Measurements from ENCODE around the gene EMC7.
"Not testable (repeated sequence)": the region's sequence is repeated elsewhere in the genome, so short reads cannot be mapped to it uniquely, and the experiment has no call there.

Gene EMC7

GRCh38 chr15:34101366-34102174 lies at the start of gene EMC7, which contains the start of gene PGBD4:
EMC7 (minus strand) TSS chr15:34101862; CDS start chr15:34101839, 23 bp downstream.
PGBD4 (plus strand) TSS chr15:34102083; CDS start chr15:34102532, 449 bp downstream.
- Mint-ChIP-seq H3K36me3 (ENCODE audit: low read depth) (peaks cover 22% of the 10 kb centered on the region), H3K4me1 (ENCODE audit: low read depth) (peaks cover 28% of the 10 kb centered on the region), H3K27ac (peak within 1 kb of the TSS; percentile 97), H3K4me3 (peak within 1 kb of the TSS; percentile 99), H3K27me3 (ENCODE audit: low read depth) (no peaks in the 10 kb centered on the region), H3K9me3 (no peaks in the 10 kb centered on the region)

- Mint-ChIP-seq H3K4me1 (ENCODE audit: low read depth) (no peaks in the 10 kb centered on the region), H3K9me3 (no peaks in the 10 kb centered on the region), H3K27me3 (ENCODE audit: low read depth) (no peaks in the 10 kb centered on the region), H3K4me3 (no peak overlapping the region), H3K27ac (no peak overlapping the region), H3K36me3 (ENCODE audit: low read depth) (peaks cover 31% of the 10 kb centered on the region)
Measured at GRCh38 chr15:34147371-34148140, 45.9 kb upstream of the EMC7 start.

DNA sequence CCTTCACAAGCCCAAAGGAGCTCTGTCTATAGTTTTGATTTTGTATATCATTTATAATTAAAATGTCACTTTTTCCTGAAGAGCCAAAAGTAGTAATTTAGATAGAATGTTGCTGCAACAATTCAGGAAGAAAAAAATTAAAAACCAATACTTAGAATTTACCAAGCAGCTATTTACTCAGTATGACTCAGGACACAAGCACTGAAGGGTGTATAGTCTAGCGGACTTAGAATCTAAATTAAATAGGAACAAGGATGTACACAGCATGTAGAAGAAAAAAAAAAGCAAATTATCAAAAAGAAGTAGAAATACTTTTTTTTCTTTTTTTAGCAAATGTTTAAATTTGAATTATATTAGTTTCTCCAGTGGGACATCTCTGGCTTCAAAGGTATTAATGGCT lies 31.8 kb upstream of the EMC7 start:
- H3K36me3 Mint-ChIP-seq (ENCODE audit: low read depth): peaks cover 2% of the 10 kb centered on the region
- no peaks in the 10 kb centered on the region for H3K4me1 Mint-ChIP-seq (ENCODE audit: low read depth)
- H3K27ac Mint-ChIP-seq: no peak overlapping the region
- no peaks in the 10 kb centered on the region for H3K27me3 Mint-ChIP-seq (ENCODE audit: low read depth)
- H3K4me3 Mint-ChIP-seq: no peak overlapping the region
- H3K9me3 Mint-ChIP-seq: no peaks in the 10 kb centered on the region

GRCh38 chr15:34132881-34133280 lies 31.2 kb upstream of the EMC7 start:
- Mint-ChIP-seq H3K27me3 (ENCODE audit: low read depth) (no peaks in the 10 kb centered on the region), H3K4me1 (ENCODE audit: low read depth) (no peaks in the 10 kb centered on the region), H3K27ac (no peak overlapping the region), H3K4me3 (no peak overlapping the region), H3K9me3 (no peaks in the 10 kb centered on the region), H3K36me3 (ENCODE audit: low read depth) (peaks cover 2% of the 10 kb centered on the region)

DNA sequence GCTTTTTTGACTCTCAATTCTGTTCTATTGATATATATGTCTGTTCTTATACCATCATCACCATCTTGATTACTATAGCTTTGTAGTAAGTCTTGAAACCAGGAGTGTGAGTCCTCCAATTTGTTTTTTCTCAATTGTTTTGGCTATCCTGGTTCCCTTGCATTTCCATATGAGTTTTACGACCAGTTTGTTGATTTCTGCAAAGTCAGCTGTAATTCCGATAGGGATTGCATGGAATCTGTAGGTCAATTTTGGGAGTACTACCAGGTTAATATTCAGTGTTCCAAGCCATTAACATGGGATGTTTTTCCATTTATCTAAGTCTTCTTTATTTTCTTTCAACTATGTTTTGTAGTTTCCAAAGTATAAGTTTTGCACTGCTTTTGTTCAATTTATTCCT lies 27.2 kb upstream of the EMC7 start:
- H3K4me3 Mint-ChIP-seq: no peak overlapping the region
- no peaks in the 10 kb centered on the region for H3K36me3 Mint-ChIP-seq (ENCODE audit: low read depth)
- H3K27me3 Mint-ChIP-seq (ENCODE audit: low read depth): peaks cover 5% of the 10 kb centered on the region
- H3K9me3 Mint-ChIP-seq: no peaks in the 10 kb centered on the region
- H3K27ac Mint-ChIP-seq: no peak overlapping the region
- no peaks in the 10 kb centered on the region for H3K4me1 Mint-ChIP-seq (ENCODE audit: low read depth)

DNA sequence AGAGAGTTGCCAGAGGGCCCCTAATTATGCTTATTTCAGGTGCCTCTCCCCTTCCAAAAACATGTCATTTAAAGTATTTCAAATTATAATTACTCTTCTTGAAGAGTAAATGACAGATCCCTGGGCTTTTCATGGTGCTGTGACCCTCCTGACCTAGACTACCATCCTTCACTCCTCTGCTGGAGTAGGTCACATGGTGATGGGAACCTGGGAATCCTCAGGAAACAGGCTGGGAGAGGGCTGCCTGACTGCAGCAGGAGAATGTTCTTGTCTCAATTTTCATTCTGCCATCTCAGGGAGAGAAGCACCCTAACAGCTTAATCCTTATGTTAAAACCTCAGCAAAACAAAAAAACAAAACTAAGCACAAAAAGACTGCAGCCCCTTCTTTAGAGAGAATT lies 24.9 kb upstream of the EMC7 start:
- Mint-ChIP-seq H3K4me3 (no peak overlapping the region), H3K9me3 (no peaks in the 10 kb centered on the region), H3K36me3 (ENCODE audit: low read depth) (no peaks in the 10 kb centered on the region), H3K4me1 (ENCODE audit: low read depth) (no peaks in the 10 kb centered on the region), H3K27ac (no peak overlapping the region), H3K27me3 (ENCODE audit: low read depth) (peaks cover 5% of the 10 kb centered on the region)

DNA sequence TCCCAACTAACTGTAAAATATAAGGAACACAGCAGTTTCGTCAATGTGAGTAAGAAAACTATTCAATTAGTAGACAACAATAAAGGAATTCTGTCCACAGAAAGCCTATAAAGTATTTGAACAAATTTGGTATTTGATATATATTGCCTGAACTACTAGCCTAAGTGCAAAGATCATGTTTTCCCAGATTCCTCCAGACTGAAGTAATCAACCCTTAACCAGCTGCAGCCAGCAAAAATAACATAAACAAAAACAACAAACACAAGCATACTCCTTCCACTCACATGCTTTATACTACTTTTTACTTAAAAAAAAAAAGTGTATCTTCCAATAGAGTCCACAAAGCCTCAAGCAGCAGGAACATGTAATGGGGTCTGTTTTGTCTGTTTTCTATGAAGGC lies 24.3 kb upstream of the EMC7 start:
- no peaks in the 10 kb centered on the region for H3K4me1 Mint-ChIP-seq (ENCODE audit: low read depth)
- H3K9me3 Mint-ChIP-seq: no peaks in the 10 kb centered on the region
- no peaks in the 10 kb centered on the region for H3K36me3 Mint-ChIP-seq (ENCODE audit: low read depth)
- no peak overlapping the region for H3K4me3 Mint-ChIP-seq
- H3K27me3 Mint-ChIP-seq (ENCODE audit: low read depth): peaks cover 5% of the 10 kb centered on the region
- no peak overlapping the region for H3K27ac Mint-ChIP-seq

DNA sequence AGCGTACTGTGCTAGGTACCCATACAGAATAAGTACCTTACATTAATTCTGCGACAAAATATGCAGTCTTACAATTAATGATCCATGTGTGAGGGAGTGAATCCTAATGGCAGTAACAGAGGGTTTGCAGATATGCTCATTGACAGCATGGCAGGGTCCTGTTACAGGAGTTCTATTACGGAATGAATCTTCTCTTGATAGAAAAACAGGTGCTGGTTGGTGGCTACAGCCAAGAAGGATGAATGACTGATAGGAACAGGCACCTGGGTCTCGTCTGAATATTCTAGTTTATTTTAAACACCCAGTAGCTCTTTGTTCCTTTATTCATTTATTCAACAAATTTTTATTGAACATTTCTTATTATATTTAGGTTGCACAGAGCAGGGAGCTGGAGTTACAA lies 23.0 kb upstream of the EMC7 start:
- no peak overlapping the region for H3K27ac Mint-ChIP-seq
- no peaks in the 10 kb centered on the region for H3K4me1 Mint-ChIP-seq (ENCODE audit: low read depth)
- no peak overlapping the region for H3K4me3 Mint-ChIP-seq
- H3K36me3 Mint-ChIP-seq (ENCODE audit: low read depth): no peaks in the 10 kb centered on the region
- no peaks in the 10 kb centered on the region for H3K9me3 Mint-ChIP-seq
- H3K27me3 Mint-ChIP-seq (ENCODE audit: low read depth): peaks cover 5% of the 10 kb centered on the region

DNA sequence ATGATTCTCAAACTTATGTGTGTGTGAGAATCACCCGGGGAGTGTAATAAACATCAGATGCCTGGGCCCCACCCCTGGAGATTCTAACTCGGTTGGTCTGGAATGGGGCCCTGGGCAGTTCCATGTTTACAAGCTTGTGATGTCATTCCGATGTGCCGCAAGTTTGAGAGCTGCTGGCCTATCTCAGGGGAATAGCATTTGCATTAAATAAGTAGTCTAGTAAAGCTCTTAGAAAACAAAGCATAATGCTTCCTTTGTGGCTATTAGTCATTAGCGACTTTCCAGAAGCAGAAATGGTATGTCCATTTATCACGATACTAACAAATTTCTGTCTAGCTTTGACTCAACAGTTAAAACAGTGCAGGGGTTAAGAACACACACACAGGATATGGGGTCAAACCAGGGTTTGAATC lies 21.1 kb upstream of the EMC7 start:
- Mint-ChIP-seq H3K4me1 (ENCODE audit: low read depth) (no peaks in the 10 kb centered on the region), H3K4me3 (no peak overlapping the region), H3K36me3 (ENCODE audit: low read depth) (no peaks in the 10 kb centered on the region), H3K27me3 (ENCODE audit: low read depth) (peaks cover 5% of the 10 kb centered on the region), H3K9me3 (no peaks in the 10 kb centered on the region), H3K27ac (no peak overlapping the region)

GRCh38 chr15:34121786-34122185 lies 20.1 kb upstream of the EMC7 start:
- H3K4me1 Mint-ChIP-seq (ENCODE audit: low read depth); H3K9me3 Mint-ChIP-seq; H3K36me3 Mint-ChIP-seq (ENCODE audit: low read depth); H3K4me3 Mint-ChIP-seq; H3K27me3 Mint-ChIP-seq (ENCODE audit: low read depth); H3K27ac Mint-ChIP-seq: not testable (repeated sequence)

GRCh38 chr15:34120420-34120819 lies 18.8 kb upstream of the EMC7 start:
- not testable (repeated sequence) for H3K27ac Mint-ChIP-seq; H3K4me1 Mint-ChIP-seq (ENCODE audit: low read depth); H3K4me3 Mint-ChIP-seq; H3K36me3 Mint-ChIP-seq (ENCODE audit: low read depth); H3K9me3 Mint-ChIP-seq; H3K27me3 Mint-ChIP-seq (ENCODE audit: low read depth)

- H3K9me3 Mint-ChIP-seq: no peaks in the 10 kb centered on the region
- H3K27me3 Mint-ChIP-seq (ENCODE audit: low read depth): no peaks in the 10 kb centered on the region
- no peak overlapping the region for H3K27ac Mint-ChIP-seq
- no peaks in the 10 kb centered on the region for H3K4me1 Mint-ChIP-seq (ENCODE audit: low read depth)
- H3K4me3 Mint-ChIP-seq: no peak overlapping the region
- no peaks in the 10 kb centered on the region for H3K36me3 Mint-ChIP-seq (ENCODE audit: low read depth)
Measured at GRCh38 chr15:34119291-34119690, 17.6 kb upstream of the EMC7 start.

DNA sequence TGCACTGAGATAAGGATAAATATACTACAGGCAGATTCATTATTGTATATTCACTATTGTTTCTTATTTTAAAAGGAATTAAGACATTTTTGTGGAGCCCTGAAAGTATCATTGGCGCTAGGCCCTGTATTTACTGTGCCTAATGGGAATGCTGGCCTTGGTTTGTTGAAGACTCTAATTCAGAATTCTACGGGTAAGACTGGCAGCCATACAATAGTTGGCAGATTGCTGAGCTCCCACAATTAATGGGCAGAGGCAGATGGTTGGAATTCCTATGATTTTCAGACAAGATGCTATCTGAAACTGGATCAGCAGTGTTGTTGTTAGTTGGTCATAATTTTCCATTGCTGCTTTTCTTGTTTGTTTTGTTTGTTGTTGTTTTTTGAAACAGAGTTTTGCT lies 15.0 kb upstream of the EMC7 start:
- H3K4me3 Mint-ChIP-seq: no peak overlapping the region
- H3K9me3 Mint-ChIP-seq: no peaks in the 10 kb centered on the region
- no peaks in the 10 kb centered on the region for H3K4me1 Mint-ChIP-seq (ENCODE audit: low read depth)
- H3K36me3 Mint-ChIP-seq (ENCODE audit: low read depth): no peaks in the 10 kb centered on the region
- peaks cover 1% of the 10 kb centered on the region for H3K27me3 Mint-ChIP-seq (ENCODE audit: low read depth)
- no peak overlapping the region for H3K27ac Mint-ChIP-seq

DNA sequence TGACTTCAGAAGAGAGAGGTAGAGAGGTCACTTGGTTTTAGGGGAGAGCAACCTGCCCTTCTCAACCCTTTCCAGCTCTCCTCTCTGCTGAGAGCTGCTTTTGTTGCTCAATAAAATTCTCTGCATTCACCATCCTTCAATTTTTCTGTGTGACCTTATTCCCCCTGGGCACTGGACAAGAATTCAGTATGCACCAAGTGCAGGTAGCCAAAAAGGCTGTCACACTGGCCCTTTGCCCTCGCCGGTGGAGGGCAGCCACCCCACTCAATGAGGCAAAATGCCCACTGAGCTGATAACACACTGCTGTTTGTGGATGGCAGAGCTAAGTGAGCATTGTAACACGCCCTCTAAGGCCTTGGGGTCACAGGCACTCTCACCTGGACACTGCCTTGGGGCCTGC lies 13.1 kb upstream of the EMC7 start:
- H3K36me3 Mint-ChIP-seq (ENCODE audit: low read depth): no peaks in the 10 kb centered on the region
- H3K4me1 Mint-ChIP-seq (ENCODE audit: low read depth): peaks cover 4% of the 10 kb centered on the region
- H3K27me3 Mint-ChIP-seq (ENCODE audit: low read depth): peaks cover 9% of the 10 kb centered on the region
- H3K9me3 Mint-ChIP-seq: no peaks in the 10 kb centered on the region
- H3K4me3 Mint-ChIP-seq: no peak overlapping the region
- no peak overlapping the region for H3K27ac Mint-ChIP-seq

DNA sequence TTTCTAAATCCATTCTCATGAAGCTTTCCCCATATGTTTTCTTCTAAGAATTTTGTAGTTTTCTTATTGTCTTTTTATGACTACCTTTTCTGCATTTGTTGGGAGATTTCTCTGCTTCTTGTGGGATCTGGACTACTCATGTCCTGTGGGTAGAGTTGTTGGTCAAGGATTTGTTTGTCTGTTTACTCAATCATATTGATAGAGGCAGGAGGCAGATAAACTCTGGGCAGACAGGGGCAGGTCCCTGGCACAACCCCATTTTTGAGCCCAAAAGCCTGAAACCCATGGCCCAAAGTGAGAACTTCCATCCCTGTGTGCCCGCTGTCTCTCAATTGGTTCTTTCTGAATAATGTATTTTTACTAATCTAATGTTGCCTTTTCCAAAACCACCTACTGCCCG lies 12.6 kb upstream of the EMC7 start:
- no peak overlapping the region for H3K4me3 Mint-ChIP-seq
- no peaks in the 10 kb centered on the region for H3K36me3 Mint-ChIP-seq (ENCODE audit: low read depth)
- no peak overlapping the region for H3K27ac Mint-ChIP-seq
- no peaks in the 10 kb centered on the region for H3K9me3 Mint-ChIP-seq
- H3K4me1 Mint-ChIP-seq (ENCODE audit: low read depth): peaks cover 5% of the 10 kb centered on the region
- peaks cover 9% of the 10 kb centered on the region for H3K27me3 Mint-ChIP-seq (ENCODE audit: low read depth)
